SK-N-SH (cell line): Measurements from ENCODE around the gene PQBP1. TPM values are rescaled to one million over a fixed set of nuclear protein-coding genes. Genes with fewer than 3 reads are reported as not detected.
"Not testable (repeated sequence)": the region's sequence is repeated elsewhere in the genome, so short reads cannot be mapped to it uniquely, and the experiment has no call there.

Experiments
- CTCF ChIA-PET: fragments of 300-600, 350-600 bp; formaldehyde crosslinking; extraction: SDS; loops from one replicate; lab custom pipeline; 2021; lab: Yijun Ruan, JAX
- POLR2A ChIA-PET: fragments of 350-600 bp; sonication (Branson Sonifier 250); formaldehyde crosslinking; extraction: SDS; loops from one replicate; lab custom pipeline; 2020; ENCODE audit warnings: antibody characterized with exemption, inconsistent platforms; lab: Yijun Ruan, JAX
- DNase-seq: peaks from one replicate; pipeline ENCODE4 v3.0.0; 2012
- H2AFZ ChIP-seq: fragments of 200-600 bp; sonication (generic); 2 replicates; pipeline ENCODE4 v1.8.1; 2016; ENCODE audit warnings: antibody characterized with exemption, mild to moderate bottlenecking, low read depth
- H3F3A ChIP-seq: fragments of 200-600 bp; sonication (generic); replicated peaks from 2 replicates; pipeline ENCODE3; 2016; ENCODE audit warnings: antibody characterized with exemption, mild to moderate bottlenecking; ENCODE audit not compliant: insufficient read depth
- H3K27ac ChIP-seq, 2 experiments: fragments of 200-500 bp in 1 of 2; fragments of 200-600 bp in 1 of 2; sonication (Bioruptor generic) in 1 of 2; sonication (generic), shearing (Covaris generic) in 1 of 2; 2 replicates each; pipeline versions ENCODE4 v1.5.1 to v1.6.1; 2014 to 2016; ENCODE audit warnings: low read depth in 2 of 2, inconsistent platforms in 1 of 2, low read length in 1 of 2, mild to moderate bottlenecking in 1 of 2, mixed read lengths in 1 of 2
- H3K27me3 ChIP-seq: fragments of 200-600 bp; sonication (generic), shearing (Covaris generic); 2 replicates; pipeline ENCODE4 v1.6.1; 2016; ENCODE audit warnings: mixed run types; ENCODE audit not compliant: insufficient read depth
- H3K36me3 ChIP-seq, 2 experiments: fragments of 200-500 bp in 1 of 2; fragments of 200-600 bp in 1 of 2; sonication (Bioruptor generic) in 1 of 2; sonication (generic) in 1 of 2; replicated peaks in 1 of 2; 2 replicates each; pipeline versions ENCODE3 to v1.5.1; 2014 to 2016; ENCODE audit warnings: low read length in 1 of 2, mild to moderate bottlenecking in 1 of 2; ENCODE audit not compliant: insufficient read depth in 2 of 2, control insufficient read depth in 1 of 2
- H3K4me1 ChIP-seq, 2 experiments: fragments of 200-500 bp in 1 of 2; fragments of 200-600 bp in 1 of 2; sonication (Bioruptor generic) in 1 of 2; sonication (generic), shearing (Covaris generic) in 1 of 2; 2 replicates each; pipeline versions ENCODE4 v1.5.1 to v1.6.1; 2014 to 2016; ENCODE audit warnings: low read depth in 1 of 2, low read length in 1 of 2, mixed run types in 1 of 2; ENCODE audit not compliant: insufficient read depth in 2 of 2, control insufficient read depth in 1 of 2
- H3K4me2 ChIP-seq: fragments of 200-600 bp; sonication (generic), shearing (Covaris generic); 2 replicates; pipeline ENCODE4 v1.6.1; 2017; ENCODE audit warnings: mixed run types
- H3K4me3 ChIP-seq, 2 experiments: fragments of 200-500 bp in 1 of 2; fragments of 200-600 bp in 1 of 2; sonication (Bioruptor generic) in 1 of 2; sonication (generic), shearing (Covaris generic) in 1 of 2; 2 replicates each; pipeline versions ENCODE4 v1.5.1 to v1.8.1; 2014 to 2016; ENCODE audit warnings: low read depth in 2 of 2, inconsistent platforms in 1 of 2, low read length in 1 of 2, mild to moderate bottlenecking in 1 of 2, mixed read lengths in 1 of 2, moderate library complexity in 1 of 2
- H3K79me2 ChIP-seq: fragments of 200-600 bp; sonication (generic); 2 replicates; pipeline ENCODE4 v1.8.1; 2017; ENCODE audit warnings: mild to moderate bottlenecking; ENCODE audit not compliant: insufficient read depth
- H3K9ac ChIP-seq: fragments of 200-600 bp; sonication (generic); 2 replicates; pipeline ENCODE4 v1.6.1; 2017; ENCODE audit warnings: mixed run types
- H3K9me2 ChIP-seq: fragments of 200-600 bp; sonication (generic); 2 replicates; pipeline ENCODE4 v1.6.1; 2017; ENCODE audit warnings: mixed run types
- H3K9me3 ChIP-seq: fragments of 200-600 bp; sonication (generic); 2 replicates; pipeline ENCODE4 v1.6.1; 2017; ENCODE audit warnings: mixed run types, mild to moderate bottlenecking, moderate library complexity
- H4K20me1 ChIP-seq: fragments of 200-600 bp; sonication (generic); 2 replicates; pipeline ENCODE4 v1.6.1; 2017; ENCODE audit warnings: mild to moderate bottlenecking, mixed run types; ENCODE audit not compliant: insufficient read depth
- CHD2 ChIP-seq: fragments of 150-350 bp; IDR thresholded peaks from 2 replicates; pipeline ENCODE4 v1.6.1; 2018; ENCODE audit warnings: low read length; ENCODE audit not compliant: partially characterized antibody
- FOXJ3 ChIP-seq: sonication (generic); formaldehyde crosslinking; IDR thresholded peaks from 2 replicates; pipeline ENCODE4 v1.5.1; 2020; ENCODE audit warnings: mild to moderate bottlenecking, missing genetic modification reagents
- RAD21 ChIP-seq: IDR thresholded peaks from 2 replicates; pipeline ENCODE4 v1.6.1; 2012; ENCODE audit warnings: mild to moderate bottlenecking, low read length
- WGBS: methylation state at CpG from one replicate; pipeline ENCODE4 v1.1.6; 2017; ENCODE audit warnings: low lambda C conversion rate; 5-methylcytosine and 5-hydroxymethylcytosine counted together
- polyA plus RNA-seq, 3 experiments: library from polyadenylated mRNA; depleted of rRNA; stranded (reverse); fragments of >200 nt; gene quantifications; 2 replicates each; pipeline ENCODE4 v1.2.3, GENCODE V29; 2012
- TF ChIP-seq, protein P1 (sequence below): fragments of 200-600 bp; sonication (generic); IDR thresholded peaks from 2 replicates; pipeline ENCODE4 v1.6.1; 2017; ENCODE audit warnings: antibody characterized with exemption, mild to moderate bottlenecking, moderate library complexity

Gene PQBP1
- polyA plus RNA-seq, 1 of the 3 experiments (the other 2 are of a cell fraction), result 113 TPM

DNA sequence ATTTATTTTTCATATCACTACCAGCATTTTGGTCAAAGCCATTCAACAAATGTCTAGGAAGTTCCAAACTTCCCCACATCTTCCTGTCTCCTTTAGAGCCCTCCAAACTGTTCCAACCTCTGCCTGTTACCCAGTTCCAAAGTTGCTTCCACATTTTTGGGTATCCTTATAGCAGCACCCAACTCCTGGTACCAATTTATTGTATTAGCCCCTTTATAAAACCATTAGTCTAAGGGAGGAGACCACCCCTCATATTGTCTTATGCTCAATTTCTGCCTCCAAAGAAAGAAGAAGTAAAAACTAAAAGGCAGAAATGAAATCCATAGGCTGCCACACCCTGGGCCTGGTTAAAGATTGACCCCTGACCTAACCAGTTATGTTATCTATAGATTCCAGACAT, 44.2 kb upstream of the PQBP1 start:
- H3K27ac ChIP-seq, POLR2A ChIA-PET, H3K4me3 ChIP-seq, H3K36me3 ChIP-seq, H3K79me2 ChIP-seq, H3F3A ChIP-seq, H3K9ac ChIP-seq, H3K4me2 ChIP-seq, H2AFZ ChIP-seq, H3K9me3 ChIP-seq, CTCF ChIA-PET, DNase-seq, H3K4me1 ChIP-seq, H3K9me2 ChIP-seq, H4K20me1 ChIP-seq: not testable (repeated sequence)
- H3K27me3 ChIP-seq, result peaks cover 50% of the 10 kb centered on the region; the same call in 1 of the 2 replicates

DNA sequence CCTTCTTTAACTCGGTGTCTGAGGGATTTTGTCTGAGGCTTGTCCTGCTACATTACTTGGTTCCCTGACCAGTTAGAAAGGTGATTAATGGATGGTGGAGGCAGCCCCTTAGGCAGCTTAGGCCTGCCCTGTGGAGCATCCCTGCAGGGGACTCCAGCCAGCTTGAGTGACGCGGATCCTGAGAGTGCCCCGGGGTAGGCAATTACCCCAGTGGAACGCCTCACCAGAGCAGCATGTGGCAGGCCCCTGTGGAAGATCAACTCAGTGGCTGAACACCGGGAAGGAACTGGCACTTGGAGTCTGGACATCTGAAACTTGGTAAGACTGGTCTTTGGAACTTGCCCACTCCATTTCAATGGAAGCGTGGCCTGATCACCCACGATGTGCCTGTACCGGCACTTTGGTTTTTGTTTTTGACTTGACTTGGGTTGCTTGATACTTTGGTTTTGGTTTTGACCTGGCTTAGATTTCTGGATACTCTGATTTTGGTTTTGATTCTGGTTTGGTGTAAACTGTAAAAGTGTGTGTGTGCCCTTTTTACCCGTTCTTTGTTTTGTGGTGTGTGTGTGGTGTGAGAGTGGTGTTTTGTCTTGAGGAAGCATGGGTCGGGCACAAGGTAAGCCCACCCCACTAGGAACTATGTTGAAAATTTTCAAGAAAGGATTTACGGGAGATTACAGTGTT, 43.5 kb upstream of the PQBP1 start:
- H3F3A ChIP-seq, H3K27ac ChIP-seq, H4K20me1 ChIP-seq, H3K4me1 ChIP-seq, H3K9me3 ChIP-seq, H3K4me2 ChIP-seq, H3K36me3 ChIP-seq, H3K9me2 ChIP-seq, POLR2A ChIA-PET, H3K9ac ChIP-seq, H3K4me3 ChIP-seq, CTCF ChIA-PET, H3K79me2 ChIP-seq, H2AFZ ChIP-seq, DNase-seq: not testable (repeated sequence)
- WGBS, result 37% methylated on average over 7 of the region's 12 CpGs
- H3K27me3 ChIP-seq, result peaks cover 44% of the 10 kb centered on the region; the same call in 1 of the 2 replicates

DNA sequence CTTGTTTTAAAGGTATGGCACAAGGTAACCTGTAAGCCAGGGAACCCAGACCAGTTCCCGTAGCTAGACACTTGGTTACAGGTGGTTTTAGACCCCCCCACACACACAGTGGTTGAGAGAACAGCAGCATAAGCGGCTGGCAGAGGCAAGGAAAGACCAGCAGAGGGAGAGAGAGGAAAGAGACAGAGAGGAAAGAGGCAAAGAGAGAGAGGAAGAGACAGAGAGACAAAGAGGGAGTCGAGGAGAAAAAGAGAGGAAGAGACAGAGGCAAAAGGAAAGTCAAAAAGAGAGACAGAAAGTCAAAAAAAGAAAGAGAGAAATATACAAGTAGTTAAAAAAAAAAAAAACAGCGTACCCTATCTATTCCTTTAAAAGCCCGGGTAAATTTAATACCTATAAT, 42.8 kb upstream of the PQBP1 start:
- DNase-seq, result no peak
- POLR2A ChIA-PET, result no interaction called here
- no peak overlapping the region for H2AFZ ChIP-seq

More for the DNA sequence above, 42.8 kb upstream of the PQBP1 start:
- Histone ChIP-seq H4K20me1 (no peaks in the 10 kb centered on the region), H3K9ac (no peak overlapping the region), H3K79me2 (no peaks in the 10 kb centered on the region)
- CTCF ChIA-PET, result no interaction called here
- TF ChIP-seq RAD21 (peak; percentile 38), CHD2 (no peak), FOXJ3 (no peak)
- TF ChIP-seq, protein P1, sequence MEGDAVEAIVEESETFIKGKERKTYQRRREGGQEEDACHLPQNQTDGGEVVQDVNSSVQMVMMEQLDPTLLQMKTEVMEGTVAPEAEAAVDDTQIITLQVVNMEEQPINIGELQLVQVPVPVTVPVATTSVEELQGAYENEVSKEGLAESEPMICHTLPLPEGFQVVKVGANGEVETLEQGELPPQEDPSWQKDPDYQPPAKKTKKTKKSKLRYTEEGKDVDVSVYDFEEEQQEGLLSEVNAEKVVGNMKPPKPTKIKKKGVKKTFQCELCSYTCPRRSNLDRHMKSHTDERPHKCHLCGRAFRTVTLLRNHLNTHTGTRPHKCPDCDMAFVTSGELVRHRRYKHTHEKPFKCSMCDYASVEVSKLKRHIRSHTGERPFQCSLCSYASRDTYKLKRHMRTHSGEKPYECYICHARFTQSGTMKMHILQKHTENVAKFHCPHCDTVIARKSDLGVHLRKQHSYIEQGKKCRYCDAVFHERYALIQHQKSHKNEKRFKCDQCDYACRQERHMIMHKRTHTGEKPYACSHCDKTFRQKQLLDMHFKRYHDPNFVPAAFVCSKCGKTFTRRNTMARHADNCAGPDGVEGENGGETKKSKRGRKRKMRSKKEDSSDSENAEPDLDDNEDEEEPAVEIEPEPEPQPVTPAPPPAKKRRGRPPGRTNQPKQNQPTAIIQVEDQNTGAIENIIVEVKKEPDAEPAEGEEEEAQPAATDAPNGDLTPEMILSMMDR, result peak; percentile 35; the same call in 1 of the 2 replicates
- TF ChIP-seq, all 33 proteins: peak for 2
- H3K27ac ChIP-seq, result no peak overlapping the region
- H3F3A ChIP-seq, result no peaks in the 10 kb centered on the region
- no peaks in the 10 kb centered on the region for H3K4me1 ChIP-seq
- no peak overlapping the region for H3K4me3 ChIP-seq
- H3K27me3 ChIP-seq, result peaks cover 37% of the 10 kb centered on the region; the same call in 1 of the 2 replicates
- H3K9me3 ChIP-seq, result no peaks in the 10 kb centered on the region
- no peak overlapping the region for H3K4me2 ChIP-seq
- H3K9me2 ChIP-seq, result no peaks in the 10 kb centered on the region
- no peaks in the 10 kb centered on the region for H3K36me3 ChIP-seq
- WGBS, result 25% methylated on average over 5 of the region's 5 CpGs
